Lung microvascular endothelial cell (primary cell): Measurements from ENCODE around the gene CHAF1B. TPM values are rescaled to one million over a fixed set of nuclear protein-coding genes. Genes with fewer than 3 reads are reported as not detected.
"Not testable (repeated sequence)": the region's sequence is repeated elsewhere in the genome, so short reads cannot be mapped to it uniquely, and the experiment has no call there.

Experiments used
- DNase-seq, 2 donors: peaks; one replicate each; pipeline versions ENCODE4 v3.0.0 to v3.0.0-alpha.2; 2010; ENCODE audit warnings: low read depth in 2 of 2
- total RNA-seq: library from RNA; depleted of rRNA; stranded (reverse); fragments of >200 nt; gene quantifications from 2 replicates; pipeline ENCODE4 v1.2.1, GENCODE V29; 2014

Gene CHAF1B
- 0.60 and 2.2 TPM in 2 replicates for total RNA-seq

DNA sequence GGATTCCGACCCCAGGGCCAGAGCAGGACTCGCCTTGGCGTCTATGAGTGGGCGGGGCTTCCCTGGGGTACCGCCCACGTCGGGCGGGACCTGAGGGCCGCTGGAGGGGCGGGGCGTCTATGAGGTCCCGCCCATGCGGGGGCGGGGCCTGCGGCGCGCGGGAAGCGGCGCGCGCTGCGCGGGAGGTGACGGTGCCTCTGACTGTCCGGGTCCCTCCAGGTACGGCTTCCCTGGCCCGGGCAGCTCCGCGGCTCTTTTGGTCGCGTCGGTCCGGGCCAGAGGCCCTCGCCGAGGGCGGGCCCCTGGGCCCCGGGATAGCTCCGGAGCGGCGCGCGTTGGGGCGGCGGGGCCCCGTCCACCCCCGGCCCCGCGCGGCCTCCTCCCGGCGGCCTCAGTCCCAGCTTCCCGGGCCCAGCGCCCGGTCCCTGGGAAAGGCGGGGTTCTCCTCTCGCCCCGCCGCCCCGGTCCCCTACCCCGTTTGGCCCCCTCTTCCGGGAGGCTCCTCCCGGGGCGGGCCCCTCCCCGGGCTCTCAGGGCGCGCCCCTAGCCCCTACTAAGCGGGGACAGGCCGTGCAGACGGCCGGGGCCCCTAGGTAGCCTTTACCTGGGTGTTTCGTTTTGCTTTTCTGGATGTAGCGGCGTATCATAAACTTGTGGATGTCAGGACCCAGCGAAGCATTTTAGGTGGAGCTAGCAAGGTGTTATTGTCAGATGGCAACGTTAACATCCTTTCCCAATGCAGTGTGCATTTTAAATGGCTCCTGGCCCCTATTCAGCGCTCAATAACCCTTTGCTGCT is at the start of gene CHAF1B:
Gene CHAF1B, plus strand, starts transcription at position 160 of the 798 bp plus-strand sequence. CDS start 745 bp downstream, outside the sequence.
- DNase-seq, result peak; percentile 75 to 88

DNA sequence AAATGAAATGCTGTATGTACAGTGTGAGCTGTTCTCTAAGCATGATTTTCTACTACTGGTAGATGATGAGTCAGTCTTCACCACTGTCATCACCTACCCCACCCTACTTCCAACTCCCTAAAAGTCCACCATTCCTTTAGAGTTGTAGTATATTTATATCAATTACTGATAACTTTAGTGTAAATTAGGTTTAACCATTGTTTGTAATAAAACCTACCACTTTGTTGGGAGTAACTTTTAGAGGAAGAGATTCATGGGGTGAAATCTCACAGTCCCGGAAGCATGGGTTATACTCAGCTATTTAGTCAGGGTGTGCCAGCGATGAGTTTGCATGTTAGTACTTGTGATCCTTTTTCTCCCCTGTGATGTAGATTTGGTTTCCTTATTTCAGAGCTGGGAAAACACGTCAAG is 48.1 kb upstream of the CHAF1B start:
- DNase-seq, result peak in 1 of 2 donors; percentile 27

DNA sequence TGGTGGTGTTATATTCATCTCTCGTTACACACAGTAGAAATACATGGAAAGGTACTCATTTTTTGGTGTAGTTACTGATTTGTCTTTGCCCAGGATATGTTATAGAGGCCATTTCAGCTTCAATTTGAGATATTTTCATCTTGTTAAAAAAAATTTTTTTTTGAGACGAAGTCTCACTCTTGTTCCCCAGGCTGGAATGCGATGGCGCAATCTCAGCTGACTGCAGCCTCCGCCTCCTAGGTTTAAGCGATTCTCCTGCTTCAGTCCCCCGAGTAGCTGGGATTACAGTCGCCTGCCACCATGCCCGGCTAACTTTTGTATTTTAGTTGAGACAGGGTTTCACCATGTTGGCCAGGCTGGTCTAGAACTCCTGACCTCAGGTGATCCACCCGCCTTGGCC is 46.2 kb upstream of the CHAF1B start:
- DNase-seq, result no peak

DNA sequence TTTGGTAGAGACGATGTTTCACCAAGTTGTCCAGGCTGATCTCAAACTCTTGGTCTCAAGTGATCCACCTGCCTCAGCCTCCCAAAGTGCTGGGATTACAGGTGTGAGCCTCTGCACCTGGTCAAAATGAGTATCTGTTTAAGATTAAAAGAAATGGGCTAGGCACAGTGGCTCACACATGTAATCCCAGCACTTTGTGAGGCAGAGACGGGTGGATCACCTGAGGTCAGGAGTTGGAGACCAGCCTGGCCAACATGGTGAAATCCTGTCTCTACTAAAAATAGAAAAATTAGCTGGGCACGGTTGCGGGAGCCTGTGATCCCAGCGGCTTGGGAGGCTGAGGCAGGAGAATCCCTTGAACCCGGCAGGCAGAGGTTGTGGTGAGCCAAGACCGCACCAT is 42.6 kb upstream of the CHAF1B start:
- DNase-seq, result not testable (repeated sequence)

DNA sequence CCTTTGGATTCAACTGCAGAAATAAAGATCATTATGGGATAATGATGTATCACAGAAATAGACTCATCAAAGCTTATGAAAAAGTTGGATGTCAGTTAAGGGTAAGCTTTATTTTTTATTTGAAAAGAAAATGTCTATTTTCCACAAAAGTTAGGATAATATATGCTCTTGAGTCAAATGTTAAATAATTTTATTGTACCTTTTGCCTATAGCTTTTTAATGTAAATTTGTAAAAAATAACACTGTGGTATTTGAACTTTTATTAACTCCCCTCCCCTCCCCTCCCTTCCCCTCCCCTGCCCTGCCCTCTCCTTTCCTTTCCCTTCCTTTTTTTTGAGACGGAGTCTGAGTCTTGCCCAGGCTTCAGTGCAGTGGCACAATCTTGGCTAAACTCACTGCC is 40.3 kb upstream of the CHAF1B start:
- no peak for DNase-seq

DNA sequence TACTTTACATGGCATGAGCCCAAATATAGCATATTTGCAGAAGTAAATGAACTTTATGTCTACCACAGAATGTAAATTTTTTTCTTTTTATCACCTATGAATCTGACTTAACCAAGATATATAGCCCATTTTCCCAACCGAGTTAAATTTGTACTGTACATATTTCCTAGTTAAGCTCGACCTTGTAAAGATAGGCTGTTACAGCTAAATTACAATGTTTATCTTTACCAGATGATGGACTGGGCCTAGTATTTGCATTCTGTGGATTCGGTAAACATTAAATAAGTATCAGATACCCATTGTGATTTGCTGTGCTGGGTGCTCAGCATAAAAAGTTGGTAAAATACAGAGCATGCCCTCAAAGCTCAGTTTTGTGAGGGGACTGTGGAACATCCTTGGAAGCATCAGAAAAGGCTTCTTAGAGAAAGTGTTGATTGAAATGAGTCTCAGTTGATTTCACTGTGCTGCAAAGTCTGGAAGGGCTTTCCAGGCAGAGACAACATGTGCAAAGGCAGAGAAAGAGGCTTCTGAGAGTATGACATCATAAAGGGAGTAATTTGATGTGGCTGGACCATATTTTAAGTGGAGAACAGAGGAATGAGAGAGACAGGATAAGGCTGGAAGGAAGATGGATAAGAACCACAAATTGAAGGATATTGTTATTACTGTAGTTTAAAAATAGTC is 37.8 kb upstream of the CHAF1B start:
- DNase-seq, result no peak

DNA sequence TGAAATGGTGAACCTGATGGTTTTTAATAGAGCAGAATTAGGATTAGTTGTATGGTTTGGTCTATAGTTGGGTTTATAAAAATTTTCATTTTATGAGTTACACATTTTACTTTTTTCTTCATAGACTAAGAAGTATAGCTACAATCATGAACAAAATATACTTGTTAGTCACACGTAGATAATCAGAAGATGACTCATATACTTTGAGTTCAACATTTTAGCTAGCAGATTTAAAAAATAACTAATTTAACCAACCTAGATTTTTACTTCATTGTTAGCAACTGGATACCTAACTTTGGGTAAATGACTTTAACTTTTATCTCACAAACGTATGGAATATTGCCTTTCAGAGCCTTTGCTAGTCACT is 37.2 kb upstream of the CHAF1B start:
- DNase-seq, result peak in 1 of 2 donors; percentile 6

DNA sequence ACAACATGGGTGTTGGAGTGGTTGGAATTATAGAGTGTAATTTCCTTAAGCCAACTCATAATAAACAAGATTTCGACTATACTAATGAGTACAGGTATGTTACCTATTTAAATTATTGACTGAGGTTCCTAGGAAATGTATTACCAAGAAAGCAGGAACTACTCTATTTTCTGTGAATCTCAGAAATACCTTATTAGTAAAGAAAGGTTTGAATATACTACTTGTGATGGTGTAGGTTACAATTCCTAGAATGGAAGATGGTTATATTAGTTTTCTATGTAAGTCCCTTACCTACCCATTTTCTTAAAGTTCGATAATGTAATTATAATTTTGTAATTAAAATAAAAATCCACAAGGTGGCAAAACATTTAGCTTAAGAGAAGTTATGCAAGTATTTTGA is 35.9 kb upstream of the CHAF1B start:
- no peak for DNase-seq

DNA sequence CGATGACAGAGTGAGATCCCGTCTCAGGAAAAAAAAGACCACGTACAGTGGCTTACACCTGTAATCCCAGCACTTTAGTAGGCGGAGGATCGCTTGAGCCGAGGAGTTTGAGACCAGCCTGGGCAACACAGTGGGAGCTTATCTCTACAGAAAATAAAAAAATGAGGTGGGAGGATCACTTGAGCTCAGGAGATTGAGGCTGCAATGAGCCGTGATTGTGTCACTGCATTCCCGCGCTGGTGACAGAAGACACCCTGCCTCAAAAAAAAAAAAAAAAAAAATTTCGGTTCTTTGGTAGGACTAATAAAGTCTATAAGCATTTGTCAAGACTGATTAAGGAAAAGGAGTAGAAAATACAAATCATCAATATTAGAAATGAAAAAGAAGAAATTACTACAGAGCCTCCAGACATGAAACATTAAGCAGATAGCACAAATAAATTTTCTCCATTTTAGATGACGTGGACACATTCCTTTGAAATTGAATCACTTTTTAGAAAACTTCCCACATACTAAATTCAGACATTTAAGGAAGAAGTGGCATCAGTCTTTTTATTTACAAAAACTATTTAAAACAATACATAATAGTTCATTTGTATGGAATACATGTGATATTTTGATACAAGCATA is 34.8 kb upstream of the CHAF1B start:
- peak in 1 of 2 donors; percentile 24 for DNase-seq

DNA sequence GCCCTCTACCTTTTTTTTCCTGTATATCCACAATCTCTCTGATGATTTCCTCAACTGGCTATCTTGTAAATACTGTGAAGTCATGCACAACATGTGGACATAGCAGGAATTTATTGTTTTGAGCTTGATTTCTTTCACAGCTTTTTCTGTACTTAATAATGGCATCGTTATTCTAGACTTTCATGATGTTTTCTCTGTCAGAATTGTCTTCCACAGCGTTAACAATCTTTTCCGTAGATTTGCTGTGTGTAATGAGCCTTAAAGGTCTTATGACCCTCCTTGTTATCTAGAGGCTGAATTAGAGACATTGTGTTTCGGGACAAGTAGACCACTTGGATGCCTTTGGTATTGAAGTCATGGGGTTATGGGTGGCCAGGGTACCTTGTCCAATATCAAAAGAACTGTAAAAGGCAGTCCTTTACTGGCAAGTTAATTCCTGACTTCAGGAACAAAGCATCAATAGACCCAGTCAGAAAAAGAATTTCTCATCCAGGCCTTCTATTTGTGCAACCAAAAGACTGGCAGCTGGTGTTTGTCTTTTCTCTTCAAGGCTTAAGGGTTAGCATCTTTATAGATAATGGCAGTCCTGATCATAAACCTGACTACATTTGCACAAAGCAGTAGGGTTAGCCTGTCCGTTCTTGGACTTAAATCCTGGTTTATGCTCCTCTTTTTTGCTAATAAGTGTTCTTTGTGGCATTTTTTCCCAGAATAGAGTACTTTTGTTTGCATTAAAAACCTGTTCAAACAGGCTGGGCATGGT is 30.1 kb upstream of the CHAF1B start:
- no peak for DNase-seq

DNA sequence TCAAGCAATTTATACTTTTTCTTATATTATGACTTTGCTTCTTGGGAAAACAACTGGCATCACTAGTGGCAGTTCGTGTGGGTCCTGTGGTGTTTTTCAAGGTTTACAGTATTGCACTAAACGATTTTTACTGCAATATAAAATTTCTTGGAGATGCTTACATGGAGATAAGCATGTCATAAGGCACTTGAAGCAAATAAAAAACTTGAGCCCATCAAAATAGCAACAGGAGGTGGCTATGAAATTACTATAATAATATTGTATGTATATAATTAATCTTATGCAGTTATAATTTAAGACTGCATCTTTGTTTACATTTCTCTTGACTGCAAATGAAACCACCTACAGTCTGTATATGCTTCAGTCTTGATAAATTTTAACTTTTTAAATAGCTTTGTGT is 29.3 kb upstream of the CHAF1B start:
- no peak for DNase-seq

DNA sequence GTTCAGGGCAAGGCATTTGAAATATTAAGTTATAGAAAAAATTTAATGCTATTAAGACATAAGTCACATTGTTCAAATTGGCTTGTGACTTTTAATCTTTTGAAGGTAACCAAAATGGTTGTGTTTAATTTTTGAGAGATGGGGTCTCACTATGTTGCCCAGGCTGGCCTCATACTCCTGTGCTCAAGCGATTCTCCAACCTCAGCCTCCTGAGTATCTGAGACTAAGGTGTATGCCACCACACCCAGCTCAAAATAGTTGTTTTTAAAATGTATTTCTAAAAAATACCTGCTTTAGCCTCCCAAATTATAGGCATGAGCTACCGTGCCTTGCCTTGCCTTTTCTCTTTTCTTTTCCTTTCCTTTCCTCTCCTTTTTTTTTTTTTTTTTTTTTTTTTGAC is 26.0 kb upstream of the CHAF1B start:
- no peak for DNase-seq

DNA sequence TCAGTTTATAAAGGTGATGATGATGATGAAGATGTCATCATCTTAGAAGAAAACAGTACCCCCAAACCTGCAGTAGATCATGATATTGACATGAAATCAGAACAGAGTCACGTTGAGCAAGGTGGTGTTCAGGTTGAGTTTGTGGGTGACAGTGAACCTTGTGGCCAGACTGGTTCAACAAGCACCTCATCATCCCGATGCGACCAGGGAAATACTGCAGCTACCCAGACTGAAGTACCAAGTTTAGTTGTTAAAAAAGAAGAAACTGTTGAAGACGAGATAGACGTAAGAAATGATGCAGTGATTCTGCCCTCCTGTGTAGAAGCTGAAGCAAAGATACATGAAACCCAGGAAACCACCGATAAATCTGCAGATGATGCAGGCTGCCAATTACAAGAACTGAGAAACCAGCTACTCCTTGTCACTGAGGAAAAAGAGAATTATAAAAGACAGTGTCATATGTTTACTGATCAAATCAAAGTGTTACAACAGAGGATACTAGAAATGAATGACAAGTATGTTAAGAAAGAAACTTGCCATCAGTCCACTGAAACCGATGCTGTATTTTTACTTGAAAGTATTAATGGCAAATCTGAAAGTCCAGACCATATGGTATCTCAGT is 16.0 kb upstream of the CHAF1B start:
- no peak for DNase-seq

DNA sequence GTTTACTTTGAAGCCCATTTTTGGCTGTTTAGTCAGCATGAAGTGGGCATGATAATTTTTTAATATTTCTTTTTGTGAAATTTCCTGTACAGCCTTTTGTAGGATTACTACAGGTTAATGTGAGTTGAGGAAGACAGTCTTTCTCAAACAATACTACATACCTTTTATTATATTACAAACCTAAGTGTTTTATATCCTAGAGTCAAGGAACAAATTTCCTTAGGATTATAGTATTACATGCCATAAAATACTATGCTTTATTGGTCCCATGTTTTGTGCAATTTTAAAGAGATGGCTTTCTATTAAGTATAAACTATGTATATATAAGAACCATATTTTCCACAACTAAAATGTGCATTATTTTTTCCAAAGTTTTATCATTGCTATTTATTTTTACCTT is 9.2 kb upstream of the CHAF1B start:
- DNase-seq, result no peak

DNA sequence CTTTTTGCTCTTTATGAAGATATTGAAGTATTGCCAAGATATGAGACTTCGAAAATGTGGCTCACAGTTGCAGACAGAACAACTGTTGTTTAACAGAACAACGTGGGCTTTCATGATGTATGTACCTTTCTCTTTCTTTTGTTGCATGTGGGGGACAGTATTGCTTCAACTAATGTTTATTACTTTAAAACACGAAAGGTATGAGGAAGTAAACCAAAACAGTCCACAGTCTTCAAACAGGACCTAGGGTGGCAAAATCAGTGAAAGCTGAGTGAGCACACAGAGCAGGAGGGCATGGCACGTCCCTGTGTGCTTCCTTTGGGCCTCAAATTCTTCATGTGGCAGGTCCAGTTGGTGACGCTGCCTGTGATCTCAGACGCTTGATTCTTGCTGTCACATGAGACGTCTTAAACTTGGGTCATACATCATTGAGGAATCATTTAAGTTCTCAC is 7.8 kb upstream of the CHAF1B start:
- no peak for DNase-seq

DNA sequence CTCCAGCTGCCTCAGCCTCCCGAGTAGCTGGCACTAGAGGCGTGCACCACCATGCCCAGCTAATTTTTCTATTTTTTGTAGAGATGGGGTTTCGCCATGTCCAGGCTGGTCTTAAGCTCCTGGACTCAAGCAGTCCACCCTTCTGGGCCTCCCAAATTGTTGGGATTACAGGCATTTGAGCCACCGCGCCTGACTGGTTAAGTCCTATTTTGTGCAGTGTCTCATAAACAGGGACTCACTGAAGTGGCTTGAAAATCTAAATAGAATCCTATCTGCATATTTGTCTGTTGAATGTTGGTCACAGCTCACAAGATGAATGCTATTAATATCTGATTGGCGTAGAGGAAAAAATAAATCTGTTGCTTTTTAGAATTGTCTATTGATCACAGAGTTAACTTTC is 5.9 kb upstream of the CHAF1B start:
- DNase-seq, result no peak

DNA sequence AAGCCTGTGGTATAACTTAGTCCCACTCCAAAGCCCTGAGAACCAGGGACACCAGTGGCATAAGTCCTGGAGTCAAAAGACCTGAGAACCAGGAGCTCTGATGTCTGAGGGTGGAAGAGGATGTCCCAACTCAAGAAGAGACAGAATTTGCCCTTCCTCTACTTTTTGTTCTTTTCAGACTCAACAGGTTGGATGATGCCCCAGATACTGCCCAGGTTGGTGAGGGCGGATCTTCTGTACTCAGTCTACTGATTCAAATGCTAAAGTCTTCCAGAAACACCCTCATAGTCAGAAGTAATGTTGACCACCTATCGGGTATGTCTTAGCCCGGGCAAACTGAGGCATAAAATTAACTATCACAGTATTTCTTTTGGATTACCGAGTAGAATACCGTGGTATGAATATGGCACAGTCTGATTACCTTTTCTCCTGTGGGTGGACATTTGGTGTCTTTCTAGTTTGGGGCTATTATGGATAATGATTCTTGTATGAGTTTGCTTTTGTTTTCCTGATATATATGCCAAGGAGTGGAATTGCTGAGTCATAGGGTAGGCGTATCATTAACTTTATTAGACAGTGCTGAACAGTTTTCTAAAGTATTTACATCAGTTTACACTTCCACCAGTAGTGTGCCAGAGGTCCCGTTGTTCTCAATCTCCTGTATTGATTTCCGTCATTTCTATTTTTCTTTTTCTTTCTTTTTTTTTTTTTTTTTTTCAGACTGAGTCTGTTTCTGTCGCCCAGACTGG is 3.2 kb upstream of the CHAF1B start:
- DNase-seq, result no peak

DNA sequence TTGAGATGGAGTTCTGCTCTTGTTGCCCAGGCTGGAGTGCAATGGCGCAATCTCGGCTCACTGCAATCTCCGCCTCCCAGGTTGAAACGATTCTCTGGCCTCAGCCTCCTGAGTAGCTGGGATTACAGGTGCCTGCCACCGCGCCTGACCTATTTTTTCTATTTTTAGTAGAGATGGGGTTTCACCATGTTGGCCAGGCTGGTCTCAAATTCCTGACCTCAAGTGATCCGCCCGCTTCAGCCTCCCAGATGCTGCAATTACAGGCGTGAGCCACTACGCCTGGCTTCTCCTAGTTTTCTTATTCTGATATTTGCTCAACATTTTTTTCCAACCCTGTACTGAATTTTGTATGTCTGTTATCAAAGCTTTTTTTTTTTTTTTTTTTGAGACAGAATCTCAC is 2.5 kb upstream of the CHAF1B start:
- DNase-seq, result not testable (repeated sequence)

DNA sequence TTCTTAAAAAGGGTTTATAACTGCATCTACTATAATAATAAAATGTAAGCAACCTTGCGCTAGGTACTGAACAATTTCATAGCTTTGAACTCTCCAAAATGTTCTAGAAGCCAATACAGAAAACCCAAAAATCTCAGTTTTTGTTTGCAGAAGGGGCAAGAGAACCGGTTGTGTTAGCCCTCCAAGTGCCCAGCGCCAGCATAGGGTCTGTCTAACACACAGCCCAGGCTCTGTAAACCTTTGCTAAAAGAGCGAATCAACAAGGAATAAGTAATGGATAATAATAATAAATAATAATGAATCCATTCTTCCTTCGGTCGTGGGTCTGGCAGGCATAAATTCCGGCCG is 333 bp upstream of the CHAF1B start:
- no peak for DNase-seq

DNA sequence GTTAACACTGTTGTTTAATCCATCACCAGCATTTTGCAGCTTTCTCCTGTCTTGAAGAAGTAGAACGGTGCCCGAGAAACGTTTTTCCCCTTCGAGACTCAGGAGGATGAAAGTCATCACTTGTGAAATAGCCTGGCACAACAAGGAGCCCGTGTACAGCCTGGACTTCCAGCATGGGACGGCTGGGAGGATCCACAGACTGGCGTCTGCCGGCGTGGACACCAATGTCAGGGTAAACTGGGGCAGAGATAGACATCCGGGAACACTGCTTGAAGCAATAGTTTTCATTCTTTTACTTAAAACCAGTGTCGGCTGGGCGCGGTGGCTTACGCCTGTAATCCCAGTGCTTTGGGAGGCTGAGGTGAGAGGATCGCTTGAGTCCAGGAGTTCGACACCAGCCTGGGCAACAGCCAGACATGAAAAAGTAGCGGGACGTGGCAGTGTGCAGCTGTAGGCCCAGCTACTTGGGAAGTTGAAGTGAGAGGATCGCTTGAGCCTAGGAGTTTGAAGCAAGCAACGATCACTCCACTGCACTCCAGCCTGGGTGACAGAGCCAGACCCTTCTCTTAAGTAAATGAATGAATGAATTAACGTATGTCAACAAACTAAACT is 945 bp downstream of the CHAF1B start:
- DNase-seq, result no peak
